ENCODE results near the gene SAMD14.

DNA sequence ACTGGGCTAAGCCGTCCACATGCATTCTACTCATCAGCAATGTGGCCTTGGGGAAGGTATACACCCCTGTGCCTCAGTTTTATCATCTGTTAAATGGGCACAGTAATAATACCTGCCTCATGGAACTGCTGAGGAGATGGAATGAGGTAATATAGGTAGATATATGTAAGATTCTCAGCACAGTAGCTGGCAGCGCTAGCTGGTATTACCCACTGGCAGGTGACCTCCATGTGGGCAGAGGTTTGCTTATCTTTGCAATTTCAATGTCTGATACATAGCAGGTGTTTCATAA lies 34.7 kb upstream of the SAMD14 start:
- TF ChIP-seq, protein P1, sequence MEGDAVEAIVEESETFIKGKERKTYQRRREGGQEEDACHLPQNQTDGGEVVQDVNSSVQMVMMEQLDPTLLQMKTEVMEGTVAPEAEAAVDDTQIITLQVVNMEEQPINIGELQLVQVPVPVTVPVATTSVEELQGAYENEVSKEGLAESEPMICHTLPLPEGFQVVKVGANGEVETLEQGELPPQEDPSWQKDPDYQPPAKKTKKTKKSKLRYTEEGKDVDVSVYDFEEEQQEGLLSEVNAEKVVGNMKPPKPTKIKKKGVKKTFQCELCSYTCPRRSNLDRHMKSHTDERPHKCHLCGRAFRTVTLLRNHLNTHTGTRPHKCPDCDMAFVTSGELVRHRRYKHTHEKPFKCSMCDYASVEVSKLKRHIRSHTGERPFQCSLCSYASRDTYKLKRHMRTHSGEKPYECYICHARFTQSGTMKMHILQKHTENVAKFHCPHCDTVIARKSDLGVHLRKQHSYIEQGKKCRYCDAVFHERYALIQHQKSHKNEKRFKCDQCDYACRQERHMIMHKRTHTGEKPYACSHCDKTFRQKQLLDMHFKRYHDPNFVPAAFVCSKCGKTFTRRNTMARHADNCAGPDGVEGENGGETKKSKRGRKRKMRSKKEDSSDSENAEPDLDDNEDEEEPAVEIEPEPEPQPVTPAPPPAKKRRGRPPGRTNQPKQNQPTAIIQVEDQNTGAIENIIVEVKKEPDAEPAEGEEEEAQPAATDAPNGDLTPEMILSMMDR (IDR thresholded peaks at IDR 0.05): no peak
- TF ChIP-seq CHD2 (IDR thresholded peaks at IDR 0.05; ENCODE audit: low read length, partially characterized antibody): no peak

Measured in A549 (cell line).